Measurements from ENCODE around the gene NDC80. TPM values are rescaled to one million over a fixed set of nuclear protein-coding genes. Genes with fewer than 3 reads are reported as not detected.

The NDC80 gene
- total RNA-seq, 6 experiments from 2014 or later = 12.7 to 30.2 (median 25.4) TPM

DNA sequence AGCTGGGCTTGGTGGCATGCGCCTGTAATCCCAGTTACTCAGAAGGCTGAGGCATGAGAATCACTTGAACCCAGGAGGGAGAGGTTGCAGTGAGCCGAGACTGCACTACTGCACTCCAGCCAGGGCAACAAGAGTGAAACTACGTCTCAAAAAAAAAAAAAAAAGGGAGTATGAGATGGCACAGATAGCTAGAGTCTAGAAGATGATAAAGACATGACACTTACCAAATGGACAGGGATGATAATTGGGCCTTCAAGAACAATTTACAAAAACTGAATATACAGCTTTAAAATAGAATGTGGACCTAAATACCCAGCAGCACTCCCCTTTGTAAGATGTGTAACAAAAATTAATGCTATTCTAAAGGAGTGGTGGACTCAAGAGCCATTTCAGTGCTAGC, 2.8 kb upstream of the NDC80 start:
- Mint-ChIP-seq H3K36me3 (ENCODE audit: low read depth) (peaks cover 4% of the 10 kb centered on the region), H3K27ac (no peak overlapping the region), H3K27me3 (ENCODE audit: insufficient read depth) (no peaks in the 10 kb centered on the region; the same call in 1 of the 2 replicates), H3K4me3 (no peak overlapping the region), H3K9me3 (no peaks in the 10 kb centered on the region), H3K4me1 (ENCODE audit: low read depth) (peaks cover 43% of the 10 kb centered on the region)
- no peak for DNase-seq
- TF ChIP-seq, protein P1, sequence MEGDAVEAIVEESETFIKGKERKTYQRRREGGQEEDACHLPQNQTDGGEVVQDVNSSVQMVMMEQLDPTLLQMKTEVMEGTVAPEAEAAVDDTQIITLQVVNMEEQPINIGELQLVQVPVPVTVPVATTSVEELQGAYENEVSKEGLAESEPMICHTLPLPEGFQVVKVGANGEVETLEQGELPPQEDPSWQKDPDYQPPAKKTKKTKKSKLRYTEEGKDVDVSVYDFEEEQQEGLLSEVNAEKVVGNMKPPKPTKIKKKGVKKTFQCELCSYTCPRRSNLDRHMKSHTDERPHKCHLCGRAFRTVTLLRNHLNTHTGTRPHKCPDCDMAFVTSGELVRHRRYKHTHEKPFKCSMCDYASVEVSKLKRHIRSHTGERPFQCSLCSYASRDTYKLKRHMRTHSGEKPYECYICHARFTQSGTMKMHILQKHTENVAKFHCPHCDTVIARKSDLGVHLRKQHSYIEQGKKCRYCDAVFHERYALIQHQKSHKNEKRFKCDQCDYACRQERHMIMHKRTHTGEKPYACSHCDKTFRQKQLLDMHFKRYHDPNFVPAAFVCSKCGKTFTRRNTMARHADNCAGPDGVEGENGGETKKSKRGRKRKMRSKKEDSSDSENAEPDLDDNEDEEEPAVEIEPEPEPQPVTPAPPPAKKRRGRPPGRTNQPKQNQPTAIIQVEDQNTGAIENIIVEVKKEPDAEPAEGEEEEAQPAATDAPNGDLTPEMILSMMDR (IDR thresholded peaks at IDR 0.05) = no peak

DNA sequence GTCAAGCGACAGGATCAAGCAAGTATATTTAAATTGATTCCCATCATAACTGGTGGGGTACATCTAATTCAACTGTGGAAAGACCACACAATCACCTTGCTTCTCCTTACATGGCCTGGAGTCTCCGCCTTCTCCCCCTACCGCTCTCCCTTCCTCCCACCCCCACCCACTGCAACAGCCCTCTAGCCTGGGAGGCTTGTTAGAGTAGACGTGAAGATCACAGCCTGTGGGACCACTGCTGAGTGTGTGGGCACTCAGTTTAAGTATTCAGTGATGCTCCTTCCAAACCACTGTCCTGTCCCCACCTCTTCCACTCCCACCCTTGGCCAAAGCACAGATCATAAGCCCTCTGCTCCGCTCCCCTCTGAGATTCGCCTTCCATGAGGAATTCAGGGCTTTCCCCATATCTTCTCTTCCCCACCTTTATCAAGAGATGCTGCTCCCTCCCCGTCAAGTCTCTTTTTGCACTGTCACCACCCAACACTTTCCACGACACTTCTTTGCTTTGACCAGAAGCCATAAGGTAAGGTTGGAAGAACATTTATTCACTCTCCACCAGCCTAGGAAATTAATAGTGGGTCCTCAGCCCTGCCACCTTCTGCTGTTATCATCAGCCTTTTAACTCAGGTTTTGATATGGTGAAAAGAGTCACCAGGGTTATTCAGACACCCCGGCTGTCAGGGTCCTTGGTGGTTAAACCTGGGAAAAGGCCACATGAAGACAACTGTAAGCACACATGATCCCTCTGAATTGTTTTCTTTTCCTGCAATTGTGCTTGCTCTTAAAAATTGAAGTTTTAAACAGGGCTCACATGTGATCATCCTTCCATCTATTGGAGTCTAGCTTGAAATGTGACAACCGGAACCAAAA, 1.8 kb upstream of the NDC80 start:
- no peak for DNase-seq
- TF ChIP-seq, protein P1 (IDR thresholded peaks at IDR 0.05) = no peak
- Mint-ChIP-seq H3K36me3 (ENCODE audit: low read depth) (peaks cover 4% of the 10 kb centered on the region), H3K27ac (peak overlapping the region; percentile 27), H3K27me3 (ENCODE audit: insufficient read depth) (no peaks in the 10 kb centered on the region; the same call in 1 of the 2 replicates), H3K4me1 (ENCODE audit: low read depth) (peaks cover 52% of the 10 kb centered on the region), H3K4me3 (peak overlapping the region; percentile 99), H3K9me3 (no peaks in the 10 kb centered on the region)

DNA sequence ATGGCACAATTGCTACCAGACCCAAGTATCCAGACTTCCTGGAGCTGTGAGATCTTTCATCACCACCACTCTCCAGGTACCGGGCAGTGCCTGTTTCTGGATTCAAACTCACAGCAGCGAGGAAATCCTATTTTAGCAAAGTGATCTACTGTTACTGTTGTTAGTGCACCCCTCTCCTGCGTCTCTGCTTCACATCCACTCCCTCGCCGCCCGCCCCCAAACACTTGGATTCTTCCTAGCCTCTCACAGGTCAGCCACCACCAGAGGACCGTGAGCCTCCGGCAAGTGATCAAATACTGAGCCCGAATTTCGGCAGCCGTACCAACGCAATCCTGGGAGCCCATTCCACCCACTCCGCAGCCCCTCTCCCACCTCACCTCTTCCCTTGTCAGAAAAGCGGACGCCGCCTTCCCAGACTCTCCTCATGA, 571 bp upstream of the NDC80 start:
- Mint-ChIP-seq H3K9me3 (no peaks in the 10 kb centered on the region), H3K27ac (peak overlapping the region; percentile 99), H3K4me3 (peak overlapping the region; percentile 99), H3K36me3 (ENCODE audit: low read depth) (peaks cover 4% of the 10 kb centered on the region), H3K27me3 (ENCODE audit: insufficient read depth) (no peaks in the 10 kb centered on the region; the same call in 1 of the 2 replicates), H3K4me1 (ENCODE audit: low read depth) (peaks cover 55% of the 10 kb centered on the region)
- TF ChIP-seq, protein P1 (IDR thresholded peaks at IDR 0.05) = 0 out of 2 replicates have a peak, but pooled peaks have one; percentile 21
- peak; percentile 73 for DNase-seq

DNA sequence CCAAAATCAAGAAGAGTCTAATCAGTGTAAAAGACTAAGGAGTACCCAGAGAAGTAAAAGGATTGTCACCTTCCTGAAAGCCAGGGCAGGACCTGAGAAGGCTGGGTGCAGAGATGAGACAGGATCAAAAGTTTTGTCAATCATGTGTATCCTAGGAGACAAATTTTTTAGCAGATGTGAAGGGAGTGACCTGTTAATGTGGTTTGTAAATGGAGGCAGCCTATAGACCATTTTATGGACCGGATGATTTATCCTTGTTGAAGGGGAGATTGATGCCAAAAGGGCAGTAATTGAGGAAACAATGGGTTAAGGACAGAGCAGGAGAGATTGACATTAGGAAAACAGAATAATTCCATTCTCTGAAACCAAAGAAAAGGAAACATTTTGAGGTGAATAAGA, 813 bp downstream of the NDC80 start:
- Mint-ChIP-seq H3K4me3 (peak overlapping the region; percentile 99), H3K27me3 (ENCODE audit: insufficient read depth) (no peaks in the 10 kb centered on the region; the same call in 1 of the 2 replicates), H3K4me1 (ENCODE audit: low read depth) (peaks cover 55% of the 10 kb centered on the region), H3K36me3 (ENCODE audit: low read depth) (no peaks in the 10 kb centered on the region; the same call in 1 of the 2 replicates), H3K9me3 (no peaks in the 10 kb centered on the region), H3K27ac (peak overlapping the region; percentile 99)
- TF ChIP-seq, protein P1 (IDR thresholded peaks at IDR 0.05) = no peak
- DNase-seq = no peak

DNA sequence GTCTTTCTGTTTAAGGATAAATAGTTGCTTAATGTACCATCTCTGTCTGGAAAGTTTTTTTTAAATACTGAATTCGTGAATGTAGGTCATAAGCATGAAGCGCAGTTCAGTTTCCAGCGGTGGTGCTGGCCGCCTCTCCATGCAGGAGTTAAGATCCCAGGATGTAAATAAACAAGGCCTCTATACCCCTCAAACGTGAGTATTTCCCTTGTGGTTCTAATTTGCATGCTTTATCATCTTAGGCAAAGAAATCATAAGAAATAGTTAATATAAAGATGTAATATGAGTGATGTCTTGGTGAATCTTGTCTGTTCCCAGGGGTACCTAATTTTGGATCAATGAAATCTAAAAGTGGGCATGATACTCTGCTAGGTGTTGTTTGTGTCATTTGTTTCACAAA, 1.5 kb downstream of the NDC80 start:
- TF ChIP-seq, protein P1 (IDR thresholded peaks at IDR 0.05) = no peak
- H3K27ac Mint-ChIP-seq = peak overlapping the region; percentile 76
- DNase-seq = no peak
- H3K4me3 Mint-ChIP-seq = peak overlapping the region; percentile 99
- H3K4me1 Mint-ChIP-seq (ENCODE audit: low read depth) = peaks cover 52% of the 10 kb centered on the region
- no peaks in the 10 kb centered on the region; the same call in 1 of the 2 replicates for H3K36me3 Mint-ChIP-seq (ENCODE audit: low read depth)
- no peaks in the 10 kb centered on the region for H3K9me3 Mint-ChIP-seq
- no peaks in the 10 kb centered on the region; the same call in 1 of the 2 replicates for H3K27me3 Mint-ChIP-seq (ENCODE audit: insufficient read depth)

Measured in HFFc6 (cell line).